ENCODE data around the gene ZDHHC14.

Gene ZDHHC14

DNA sequence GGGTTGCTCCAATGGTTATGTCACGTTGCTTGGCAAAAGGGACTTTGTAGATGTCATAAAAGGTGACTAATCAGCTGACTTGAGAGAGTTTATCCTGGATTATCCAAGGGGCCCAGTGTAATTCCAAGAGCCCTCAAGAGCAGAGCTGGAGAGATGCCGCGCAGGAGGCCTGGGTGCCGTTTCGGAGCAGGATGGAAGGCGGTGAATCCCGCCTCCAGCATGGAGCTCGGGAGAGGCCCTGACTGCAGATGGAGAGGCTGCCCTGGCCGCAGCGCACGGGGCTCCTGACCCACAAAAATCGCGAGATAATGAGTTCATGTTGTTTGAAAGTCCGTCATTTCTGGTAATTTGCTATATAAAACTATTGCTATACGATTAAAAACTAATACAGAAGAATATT, 219.8 kb downstream of the ZDHHC14 start:
- no peak for DNase-seq (ENCODE audit: low spot score)

DNA sequence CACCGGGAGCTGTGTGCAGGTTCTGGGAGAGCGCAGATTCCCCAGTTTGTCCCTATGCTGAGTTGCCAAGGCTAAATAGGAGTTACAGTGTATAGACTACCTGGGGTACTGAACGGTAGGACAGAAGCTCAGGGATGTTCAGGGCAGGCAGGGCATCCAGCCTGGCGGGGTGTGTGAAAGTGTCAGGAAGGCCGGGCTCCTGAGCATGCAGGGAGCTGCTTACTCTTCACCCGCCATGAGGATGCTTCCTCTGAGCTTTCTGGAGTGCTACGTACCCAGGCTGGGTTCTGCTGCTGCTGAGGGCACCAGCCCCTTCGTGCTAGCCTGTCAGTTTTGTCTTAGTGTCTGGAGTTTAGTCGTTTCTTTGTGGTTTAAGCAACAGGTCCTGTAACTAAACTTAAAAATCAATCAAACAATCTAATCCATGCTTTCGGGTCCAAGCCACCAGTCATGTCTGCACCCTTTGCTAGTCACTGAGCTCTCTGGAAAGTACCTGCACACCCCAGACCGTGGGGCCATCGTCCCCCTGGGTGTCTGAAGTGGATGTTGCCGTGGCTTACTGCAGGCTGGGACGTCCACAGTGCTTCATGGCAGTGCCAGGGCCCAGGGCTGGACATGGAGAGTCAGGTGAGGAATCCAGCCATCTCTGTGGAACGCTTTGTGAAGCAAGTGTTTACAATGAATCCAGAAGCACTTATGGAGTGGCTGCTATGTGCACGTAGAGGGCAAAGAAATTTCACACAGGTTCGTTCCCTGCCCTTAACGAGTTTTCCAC, 221.7 kb downstream of the ZDHHC14 start:
- no peak for DNase-seq (ENCODE audit: low spot score)

DNA sequence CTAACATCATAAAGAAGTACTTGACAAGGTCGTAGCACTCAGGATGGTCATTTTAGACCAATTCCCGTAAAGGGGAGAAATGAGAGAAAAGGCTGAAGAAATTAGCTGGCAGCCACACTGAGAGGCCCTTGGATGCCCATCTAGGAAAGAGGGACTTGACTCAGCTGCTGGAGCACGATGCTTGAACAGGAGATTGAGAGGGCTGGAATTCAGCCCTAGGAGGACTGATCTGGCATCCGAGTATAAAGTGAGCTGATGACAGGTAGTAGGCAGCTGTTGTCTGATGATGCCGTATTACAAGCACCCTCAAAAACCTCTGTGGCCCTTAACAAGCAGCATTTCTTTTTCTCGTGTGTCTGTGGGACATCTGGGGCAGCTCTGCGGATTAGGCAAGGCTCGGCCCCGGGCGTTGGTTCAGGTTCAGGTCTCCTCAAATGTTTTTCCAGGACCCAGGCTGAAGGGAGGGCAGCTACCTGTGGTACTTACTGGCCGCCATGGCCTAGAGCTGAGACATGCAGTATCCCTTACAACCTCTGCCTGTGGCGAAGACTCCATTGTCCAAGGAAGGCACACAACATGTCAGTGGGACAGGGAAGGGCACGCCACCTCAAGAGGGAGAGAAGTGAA, 222.4 kb downstream of the ZDHHC14 start:
- no peak for DNase-seq (ENCODE audit: low spot score)

DNA sequence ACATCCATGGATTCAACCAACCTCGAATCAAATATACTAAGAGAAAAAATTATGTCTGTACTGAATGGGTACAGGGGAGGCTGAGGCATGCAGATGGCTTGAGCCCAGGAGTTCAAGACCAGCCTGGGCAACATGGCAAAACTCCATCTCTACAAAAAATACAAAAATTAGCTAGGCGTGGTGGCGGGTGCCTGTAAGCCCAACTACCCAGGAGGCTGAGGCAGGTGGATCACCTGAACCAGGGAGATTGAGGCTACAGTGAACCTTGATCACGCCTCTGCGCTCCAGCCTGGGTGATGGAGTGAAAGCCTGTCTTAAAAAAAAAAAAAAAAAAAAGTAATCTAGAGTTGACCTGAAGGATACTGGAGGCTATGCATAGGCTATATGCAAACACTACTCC, 223.0 kb downstream of the ZDHHC14 start:
- DNase-seq (ENCODE audit: low spot score), result no peak

DNA sequence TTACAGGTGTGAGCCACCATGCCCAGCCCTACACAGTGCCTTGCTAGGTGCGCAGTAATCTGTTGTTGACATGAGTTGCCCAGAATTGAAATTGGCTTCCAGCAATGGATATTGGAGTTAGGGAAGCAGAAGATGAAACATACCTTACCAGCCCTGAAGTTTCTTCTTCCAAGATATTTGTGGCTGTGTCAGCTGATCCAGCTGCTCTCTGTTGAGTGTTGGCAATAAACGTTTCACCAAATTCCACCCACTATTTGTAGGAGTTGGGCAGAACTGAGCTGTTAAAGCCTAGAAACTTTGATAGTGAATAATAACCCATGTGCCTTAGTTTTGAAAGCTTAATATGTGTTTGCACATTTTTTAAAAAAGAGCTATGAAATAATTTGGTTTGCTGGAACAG, 223.8 kb downstream of the ZDHHC14 start:
- DNase-seq (ENCODE audit: low spot score), result no peak

DNA sequence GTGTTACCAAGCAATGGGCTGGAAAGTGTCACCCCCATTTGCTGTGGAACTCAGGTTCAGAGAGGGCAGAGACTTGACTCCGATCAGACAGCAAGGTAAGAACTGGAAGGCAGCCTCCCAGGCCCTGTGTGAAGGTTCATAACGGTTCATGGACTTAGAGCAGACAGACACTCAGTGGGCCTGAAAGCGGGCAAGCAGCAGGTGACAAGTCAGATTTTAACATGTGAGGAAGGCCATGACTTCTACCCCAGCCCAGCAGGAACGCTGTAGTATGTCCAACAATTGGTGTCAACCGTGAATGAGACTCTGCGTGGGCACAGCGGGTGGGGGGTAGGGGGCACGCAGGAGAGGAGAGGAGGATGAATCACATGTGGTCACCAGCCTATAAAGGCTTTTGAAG, 224.5 kb downstream of the ZDHHC14 start:
- no peak for DNase-seq (ENCODE audit: low spot score)

DNA sequence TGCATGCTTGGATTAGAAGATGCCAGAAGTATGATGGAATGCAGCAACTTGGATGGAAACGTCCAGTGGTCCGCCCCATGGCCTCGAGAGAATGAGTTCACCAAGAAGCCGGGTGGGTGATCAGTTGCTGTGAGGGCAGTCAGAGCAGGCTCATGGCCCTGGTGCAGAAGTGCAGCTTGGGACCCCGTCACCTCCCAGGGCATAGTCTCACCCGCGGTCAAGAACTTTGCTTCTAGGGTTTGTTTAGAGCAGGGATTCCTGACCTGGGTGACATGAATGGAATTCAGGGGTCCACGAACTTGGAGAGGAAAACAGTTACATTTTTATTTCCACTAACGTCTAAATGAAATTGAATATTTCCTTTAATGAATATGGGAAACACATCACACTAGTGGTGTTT, 225.5 kb downstream of the ZDHHC14 start:
- no peak for DNase-seq (ENCODE audit: low spot score)

DNA sequence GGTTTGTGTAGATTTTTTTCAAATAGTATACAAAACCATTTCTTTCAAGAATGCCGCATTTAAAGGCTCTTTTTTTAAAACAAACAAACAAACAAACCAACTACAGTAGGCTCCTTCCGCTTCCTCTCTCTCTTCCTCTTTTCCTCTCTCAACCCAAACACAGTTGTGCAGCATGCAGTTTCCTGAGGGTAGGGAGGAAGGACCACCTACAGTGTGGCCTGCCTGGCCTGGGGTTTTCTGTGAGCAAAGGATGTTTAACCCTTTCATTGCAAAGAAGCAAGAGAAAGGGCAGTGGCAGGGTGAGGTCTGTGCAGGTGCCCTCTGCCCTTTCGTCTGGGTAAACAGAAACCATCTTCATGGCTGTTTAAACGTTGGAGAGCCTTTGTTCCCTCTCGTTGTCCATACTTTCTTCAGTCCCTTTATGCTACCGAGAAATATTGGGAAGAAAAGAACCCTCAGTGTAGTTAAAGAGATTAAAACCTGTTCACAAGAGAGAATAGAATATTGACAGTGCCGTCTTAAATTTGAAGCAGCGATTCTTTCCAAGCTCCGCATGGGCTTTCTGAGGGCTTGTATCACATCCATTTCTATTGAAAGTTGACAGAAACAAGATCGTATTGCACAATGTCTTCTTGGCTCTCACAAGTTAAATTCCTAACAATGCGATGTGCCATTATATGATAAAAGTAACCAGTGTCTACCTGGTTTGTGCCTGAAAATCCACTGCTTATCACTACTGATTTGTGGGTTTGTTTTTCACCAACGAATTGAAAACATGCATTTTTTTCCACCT, 226.5 kb downstream of the ZDHHC14 start:
- DNase-seq (ENCODE audit: low spot score), result no peak

DNA sequence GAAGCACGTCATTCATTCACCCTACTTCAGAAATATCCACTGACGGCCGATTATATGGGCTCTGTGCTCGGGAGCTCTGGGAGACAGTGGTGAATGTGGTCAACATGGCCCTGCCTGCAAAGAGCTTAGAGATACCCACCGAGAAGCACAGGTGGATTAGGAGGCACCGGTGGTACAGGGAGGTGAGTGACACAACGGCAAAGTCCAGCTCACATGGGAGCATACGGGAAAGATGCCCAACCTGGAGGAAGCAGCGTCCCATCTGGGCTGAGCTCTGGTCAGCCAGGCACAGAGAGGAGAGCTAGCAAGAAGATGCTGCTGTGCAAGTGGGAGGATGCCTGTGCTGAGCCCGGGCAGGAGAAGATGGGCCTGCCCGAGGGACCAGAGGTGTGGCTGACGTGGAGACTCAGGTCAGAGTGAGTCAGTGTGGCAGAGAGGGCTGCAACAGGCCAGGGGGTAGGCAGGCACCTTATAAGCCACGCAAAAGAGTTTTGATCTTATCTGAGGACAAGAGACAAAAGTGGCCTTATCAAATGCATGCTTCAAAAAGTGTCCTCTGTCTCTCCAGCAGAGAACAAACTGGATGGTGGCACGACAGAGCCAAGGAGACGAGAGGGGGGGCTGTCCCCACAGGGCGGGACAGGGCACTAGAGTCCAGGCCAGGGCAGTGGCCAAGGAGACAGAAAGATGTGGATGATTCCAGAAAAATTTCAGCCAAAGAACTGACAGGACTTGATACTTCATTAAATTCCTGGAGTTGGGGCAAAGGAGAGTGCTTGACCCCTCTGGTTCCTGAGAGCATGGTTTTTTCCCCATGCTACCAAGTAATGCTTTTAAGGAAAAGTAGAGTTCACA, 227.5 kb downstream of the ZDHHC14 start:
- no peak for DNase-seq (ENCODE audit: low spot score)

DNA sequence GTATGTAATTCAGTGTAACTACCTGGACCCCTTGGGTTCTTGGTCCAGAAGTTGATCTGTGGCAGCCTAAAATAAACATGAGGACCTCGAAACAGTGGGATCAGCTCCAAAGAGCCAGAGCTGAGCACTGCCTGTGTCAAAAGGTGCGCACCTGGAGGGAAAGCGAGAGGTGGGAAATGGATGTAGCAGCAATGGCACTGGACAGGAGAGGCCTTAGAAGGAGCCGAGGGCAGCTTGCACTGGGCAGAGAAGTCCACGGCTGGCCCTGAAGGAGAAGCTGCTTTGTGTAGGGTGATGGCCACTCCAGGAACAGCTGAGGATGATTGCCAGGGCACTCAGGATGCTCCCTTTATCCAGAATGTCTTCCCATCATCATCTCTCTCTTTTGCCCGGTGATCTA, 228.1 kb downstream of the ZDHHC14 start:
- DNase-seq (ENCODE audit: low spot score), result no peak

DNA sequence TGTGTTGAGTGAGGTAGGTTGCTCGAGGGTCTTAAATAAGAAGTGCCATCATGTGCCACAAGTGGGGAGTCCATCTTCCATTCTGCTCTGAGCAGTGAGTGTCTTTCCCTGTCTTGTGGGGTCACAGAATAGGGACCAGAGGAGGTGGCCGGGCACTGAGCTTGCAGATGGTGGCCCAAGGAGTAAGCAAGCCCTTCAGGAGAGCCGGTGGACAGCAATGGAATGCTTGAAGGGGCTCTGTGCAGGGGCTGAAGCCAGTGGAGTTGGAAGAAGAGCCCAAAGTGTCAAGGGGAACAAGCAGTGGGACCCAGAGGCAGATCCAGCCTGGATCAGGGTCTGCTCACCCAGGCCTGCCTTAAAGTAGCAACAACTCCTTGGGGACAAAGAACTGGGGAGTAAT, 228.6 kb downstream of the ZDHHC14 start:
- no peak for DNase-seq (ENCODE audit: low spot score)

DNA sequence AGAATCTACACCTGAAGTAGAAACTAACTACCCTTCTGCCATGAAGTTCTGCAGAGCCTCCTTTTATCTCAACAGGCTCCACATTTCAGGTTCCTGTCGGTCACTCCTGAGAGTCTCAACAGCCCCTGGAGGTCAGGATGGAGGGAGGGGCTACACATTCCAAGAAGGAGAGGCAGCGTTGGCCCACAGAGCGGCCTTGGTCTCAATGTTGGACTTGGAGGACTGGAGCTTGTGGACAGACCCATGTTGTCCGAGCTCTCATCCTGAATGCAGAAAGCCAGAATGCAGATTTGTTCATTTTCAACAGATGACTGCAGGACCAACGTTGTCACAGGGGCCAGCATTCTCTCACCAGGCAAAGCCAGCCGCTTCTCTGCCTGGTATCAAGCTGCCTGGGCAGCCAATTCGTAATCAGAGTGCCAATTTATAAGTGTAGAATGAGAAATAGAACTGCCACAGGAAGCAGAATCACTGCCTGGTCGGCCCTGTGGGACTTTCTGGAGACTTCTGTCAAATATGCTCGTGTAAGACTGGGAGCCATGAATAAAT, 229.5 kb downstream of the ZDHHC14 start:
- no peak for DNase-seq (ENCODE audit: low spot score)

DNA sequence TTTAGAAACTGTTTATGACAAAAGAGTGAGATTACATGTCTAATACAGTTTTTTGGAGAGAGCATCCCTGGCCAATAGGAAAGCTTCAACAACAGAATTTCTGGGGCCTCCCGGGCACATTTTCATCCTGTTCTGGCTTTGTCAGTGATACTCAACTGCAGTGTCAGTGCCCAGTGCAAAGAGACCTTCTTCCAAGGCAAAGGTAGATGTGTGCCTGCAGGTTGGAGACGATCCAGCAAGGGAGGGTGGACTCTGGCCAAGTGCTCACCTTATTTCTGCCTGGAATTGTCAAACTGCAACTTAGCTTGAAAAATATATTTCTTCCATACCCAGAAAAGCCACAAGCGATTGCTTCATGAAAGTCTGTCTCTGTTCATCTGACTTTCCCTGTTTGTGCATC, 230.4 kb downstream of the ZDHHC14 start:
- DNase-seq (ENCODE audit: low spot score), result no peak

DNA sequence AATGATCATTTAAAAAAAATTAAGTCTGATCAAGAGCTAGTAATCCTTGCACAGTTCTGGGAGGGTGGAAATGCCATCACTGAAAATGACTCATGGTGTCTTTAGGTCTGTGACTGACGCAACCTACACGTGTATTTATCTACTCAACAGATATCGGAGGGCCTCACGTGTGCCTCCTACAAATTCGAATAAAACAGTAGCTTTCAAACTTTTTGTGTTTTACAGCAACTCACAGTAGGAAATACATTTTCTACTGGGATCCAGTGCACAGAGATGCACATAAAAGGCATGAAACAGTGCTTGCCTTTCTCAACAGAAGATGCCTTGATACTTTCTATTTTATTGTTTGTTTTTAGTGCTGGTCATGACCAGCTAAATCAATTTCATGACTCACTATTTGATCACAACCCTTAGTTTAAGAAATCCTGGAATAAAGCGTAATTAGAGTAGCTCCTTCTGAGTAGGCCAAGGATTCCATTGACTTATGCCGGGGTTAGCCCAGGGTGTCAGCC, 232.1 kb downstream of the ZDHHC14 start:
- DNase-seq (ENCODE audit: low spot score), result peak; percentile 24

DNA sequence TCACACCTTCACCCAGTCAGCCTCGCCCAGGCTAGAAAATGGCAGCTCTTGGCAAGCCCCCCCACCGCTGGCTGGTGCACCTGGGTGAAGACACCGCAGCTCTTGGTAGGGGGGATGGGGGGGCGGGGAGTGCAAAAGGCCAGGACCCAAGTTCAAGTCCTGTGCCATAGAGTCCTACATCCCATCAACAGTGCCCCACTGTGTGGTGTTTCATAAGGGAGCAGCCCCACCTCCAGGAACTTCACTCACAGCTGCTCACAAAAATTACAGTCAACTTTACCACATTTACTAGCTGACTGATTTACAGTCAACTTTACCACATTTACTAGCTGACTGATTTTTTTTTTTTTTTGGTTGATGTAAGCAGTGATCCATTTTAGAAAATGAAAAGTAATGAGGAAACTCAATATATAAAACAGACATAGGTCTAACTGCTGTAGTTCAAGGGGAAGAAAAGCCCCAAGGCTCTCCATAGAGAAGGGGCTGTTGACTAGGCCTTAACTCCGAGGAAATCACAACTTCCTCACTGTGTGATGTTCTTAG, 233.1 kb downstream of the ZDHHC14 start:
- DNase-seq (ENCODE audit: low spot score), result no peak

DNA sequence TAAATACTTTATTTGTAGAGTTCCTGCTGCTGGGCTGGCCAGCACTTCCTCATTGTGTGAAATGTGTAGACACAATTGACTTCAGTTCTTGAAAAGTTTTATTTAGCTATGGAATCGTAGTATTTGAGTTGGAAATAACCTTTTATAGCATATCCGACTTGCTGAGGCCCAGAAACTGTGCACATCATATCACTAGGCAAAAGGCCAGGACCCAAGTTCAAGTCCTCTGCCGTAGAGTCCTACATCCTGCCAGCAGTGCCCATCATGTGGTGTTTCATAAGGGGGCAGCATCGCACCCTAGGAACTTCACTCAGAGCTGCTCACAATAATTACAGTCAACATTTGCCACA, 234.4 kb downstream of the ZDHHC14 start:
- no peak for DNase-seq (ENCODE audit: low spot score)

DNA sequence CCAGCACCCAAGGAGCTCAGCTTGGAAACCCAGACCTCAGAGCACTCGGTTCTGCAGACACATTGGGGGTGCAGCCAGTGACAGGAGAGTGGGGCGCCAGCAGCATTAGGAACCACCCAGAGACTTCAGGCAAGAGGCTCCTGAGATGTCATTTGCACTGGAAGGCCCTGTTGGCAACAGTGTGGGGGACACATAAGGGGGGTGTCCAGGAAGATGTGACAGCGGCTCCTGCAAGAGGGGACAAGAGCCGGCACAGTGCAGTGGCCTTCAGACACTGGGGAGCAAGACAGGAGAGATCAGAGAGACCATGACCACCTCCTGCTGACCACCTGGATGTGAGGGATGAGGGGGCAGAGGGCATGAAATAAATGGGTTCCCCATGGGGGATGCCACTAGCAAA, 235.0 kb downstream of the ZDHHC14 start:
- no peak for DNase-seq (ENCODE audit: low spot score)

DNA sequence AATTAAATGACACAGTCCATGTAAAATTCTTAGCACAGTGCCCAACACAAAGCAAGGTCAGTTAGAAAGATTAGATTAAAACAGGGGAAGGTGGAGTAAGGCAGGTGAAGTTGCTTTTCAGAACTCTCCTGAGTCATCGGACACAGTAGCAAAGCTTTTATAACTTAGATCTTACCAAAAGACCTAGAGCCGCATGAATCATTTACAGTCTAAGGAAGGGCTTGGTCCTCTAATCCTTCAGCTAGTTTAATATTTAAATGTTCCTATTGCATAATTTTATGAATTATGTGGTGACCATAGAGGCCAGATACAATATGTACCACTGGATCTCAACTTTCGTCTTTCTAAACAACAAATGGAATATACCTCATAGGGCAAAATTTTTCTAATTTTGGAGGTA, 240.0 kb downstream of the ZDHHC14 start:
- no peak for DNase-seq (ENCODE audit: low spot score)

DNA sequence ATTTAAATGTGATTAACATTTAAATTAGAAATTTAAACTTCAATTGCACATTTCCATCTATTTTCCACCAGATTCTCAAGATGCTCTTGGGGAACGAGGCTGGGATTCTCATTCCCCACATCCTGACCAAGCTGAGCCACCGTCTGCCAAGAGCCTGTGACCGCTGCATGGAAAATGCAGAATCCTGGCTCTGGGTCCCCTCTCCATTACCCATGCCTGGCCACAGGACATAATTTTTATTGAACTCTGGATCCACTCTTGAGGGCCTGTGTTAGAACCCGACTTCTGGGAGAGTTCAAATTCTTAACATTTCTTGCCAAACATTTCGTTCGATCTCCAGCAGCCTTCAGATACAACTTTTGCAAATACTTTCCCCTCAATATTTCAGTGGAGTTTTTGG, 240.4 kb downstream of the ZDHHC14 start:
- no peak for DNase-seq (ENCODE audit: low spot score)

DNA sequence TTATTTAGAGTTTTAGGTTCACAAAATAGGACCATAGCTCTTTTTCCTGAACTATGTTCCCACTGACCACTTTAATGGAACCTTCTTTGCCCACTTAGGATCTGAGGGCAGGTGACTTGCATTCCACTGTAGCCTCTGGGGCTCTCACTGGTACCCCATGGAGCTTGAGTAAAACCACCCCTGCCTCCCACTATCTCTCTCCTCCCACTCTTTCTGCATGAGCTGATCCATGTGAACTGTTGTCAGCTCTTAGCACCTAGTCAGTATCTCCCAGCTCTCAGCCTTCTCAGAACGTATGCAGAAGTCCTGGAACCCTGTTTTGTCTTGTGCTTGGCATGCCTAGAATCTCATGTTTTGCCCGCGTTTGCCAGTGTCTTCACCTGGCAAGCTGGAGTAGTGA, 241.4 kb downstream of the ZDHHC14 start:
- no peak for DNase-seq (ENCODE audit: low spot score)

DNA sequence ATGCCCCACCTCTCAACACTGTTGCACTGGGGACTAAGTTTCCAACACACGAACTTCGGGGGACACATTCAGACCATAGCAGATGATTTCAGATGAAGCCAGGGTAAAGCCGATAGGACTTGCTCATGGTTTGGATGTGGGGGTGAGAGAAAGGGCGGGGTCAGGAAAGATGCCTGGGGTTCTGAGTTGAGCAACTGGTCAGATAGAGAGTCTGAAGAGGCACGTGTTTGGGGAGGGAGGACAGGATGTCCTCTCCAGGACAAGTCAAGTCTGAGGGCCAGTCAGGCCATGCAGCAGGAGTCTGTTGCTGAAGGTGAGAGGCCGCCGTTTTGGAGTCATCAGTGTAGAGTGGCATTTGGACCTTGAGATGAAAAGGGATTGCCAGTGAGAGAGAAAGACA, 244.1 kb downstream of the ZDHHC14 start:
- no peak for DNase-seq (ENCODE audit: low spot score)

DNA sequence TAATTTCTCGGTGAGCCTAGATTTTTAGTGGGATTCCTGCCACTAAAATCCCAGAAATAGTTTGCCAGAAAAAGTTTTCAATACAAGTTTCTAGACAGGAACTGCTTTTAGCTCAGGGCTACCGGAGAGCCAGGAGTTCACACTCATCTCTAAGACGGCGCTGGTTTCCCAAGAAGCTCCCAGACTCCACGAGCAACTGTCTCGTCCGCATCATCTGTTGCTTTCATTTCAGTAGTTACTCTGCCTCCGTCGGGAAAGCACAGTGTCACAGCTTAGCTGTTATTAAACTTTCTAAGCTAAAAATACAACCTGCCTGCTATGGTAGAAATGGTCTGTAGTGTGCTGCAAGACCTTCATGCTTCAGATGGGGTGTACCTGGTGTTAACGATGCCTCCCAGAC, 244.8 kb downstream of the ZDHHC14 start:
- DNase-seq (ENCODE audit: low spot score), result no peak

All from kidney capillary endothelial cell (primary cell).